Activated naive CD4-positive, alpha-beta T cell treated with anti-CD3 and anti-CD28 coated beads, Interleukin-2, amount 50 U/mL, for 72 hours (primary cell): ENCODE measurements around the gene CNMD. TPM values are rescaled to one million over a fixed set of nuclear protein-coding genes. Genes with fewer than 3 reads are reported as not detected.
"Not testable (repeated sequence)": the region's sequence is repeated elsewhere in the genome, so short reads cannot be mapped to it uniquely, and the experiment has no call there.

ENCODE experiments used
- ATAC-seq, 2 donors: fragments of 150-1000 bp; cut with Tn5 transposase; 2 replicates each; pipeline ENCODE4 v1.10.0; 2021; ENCODE audit warnings: mild to moderate bottlenecking in 2 of 2, moderate library complexity in 2 of 2
- DNase-seq, 2 donors: peaks; one replicate each; pipeline ENCODE4 v3.0.0; 2021 to 2022; ENCODE audit warnings: low spot score in 2 of 2
- H3K27ac Mint-ChIP-seq, 2 donors: one replicate each; pipeline ENCODE4 v1.8.0; 2022; ENCODE audit warnings: mild to moderate bottlenecking in 2 of 2, mixed read lengths in 2 of 2
- H3K36me3 Mint-ChIP-seq, 2 donors: one replicate each; pipeline ENCODE4 v1.8.0; 2022; ENCODE audit warnings: mixed read lengths in 2 of 2
- H3K9me3 Mint-ChIP-seq, 2 donors: one replicate each; pipeline ENCODE4 v1.8.0; 2022; ENCODE audit warnings: mixed read lengths in 2 of 2
- total RNA-seq, 2 donors: library from RNA; stranded (reverse); gene quantifications; one replicate each; pipeline ENCODE4 v1.2.3, GENCODE V29; 2022

Gene CNMD
- total RNA-seq, 2 donors from 2014 or later = not detected

GRCh38 chr13:52720904-52721303 is 18.7 kb downstream of the CNMD start:
- not testable (repeated sequence) for ATAC-seq, H3K27ac Mint-ChIP-seq, DNase-seq
- Mint-ChIP-seq H3K9me3 (peaks cover 17 to 27% of the 10 kb centered on the region in 2 donors), H3K36me3 (peaks cover 10 to 36% of the 10 kb centered on the region in 2 donors)

DNA sequence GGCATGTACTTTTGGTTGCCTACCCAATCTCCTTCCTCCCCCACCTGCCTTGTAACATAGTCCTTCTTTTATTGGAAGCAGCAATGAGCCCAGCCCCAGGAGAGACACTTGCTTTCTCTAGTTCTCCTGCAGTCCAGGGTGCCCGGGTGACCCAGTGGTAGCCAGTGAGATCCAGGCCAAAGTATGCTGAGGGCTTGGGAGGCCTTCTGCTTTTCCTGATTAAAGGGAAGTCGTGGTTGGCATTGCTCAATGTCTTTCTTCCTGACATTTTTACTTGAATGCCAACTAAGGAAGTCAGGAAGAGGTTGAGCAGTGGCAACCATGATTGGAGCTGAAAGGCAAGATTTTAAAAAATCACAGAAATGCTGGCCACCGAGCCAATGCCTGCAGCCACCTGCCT is 25.7 kb downstream of the CNMD start:
- H3K36me3 Mint-ChIP-seq = peaks cover 0 to 20% of the 10 kb centered on the region in 2 donors
- H3K9me3 Mint-ChIP-seq = peaks cover 14% of the 10 kb centered on the region in 2 donors
- no peak overlapping the region for H3K27ac Mint-ChIP-seq
- no peak for ATAC-seq
- no peak for DNase-seq

DNA sequence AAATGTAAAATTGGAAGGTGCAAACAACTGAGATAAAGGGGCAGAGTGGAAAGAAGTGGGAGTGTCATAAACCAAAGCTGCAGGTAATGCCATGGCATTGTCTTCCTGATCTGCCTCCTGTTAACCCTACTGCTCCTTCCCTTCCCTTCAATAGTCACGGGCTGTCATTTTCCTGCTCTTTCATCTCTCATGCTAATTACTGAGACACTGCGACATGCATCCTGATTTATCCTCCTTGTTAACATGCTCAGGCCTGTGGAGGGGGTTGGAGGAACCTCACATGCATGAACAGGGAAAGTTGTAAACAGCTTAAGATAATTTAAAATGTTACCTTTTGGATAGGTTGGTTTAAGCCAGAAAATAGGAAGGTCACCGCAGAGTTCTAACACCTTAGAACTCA is 27.2 kb downstream of the CNMD start:
- Mint-ChIP-seq H3K27ac (no peak overlapping the region), H3K9me3 (peaks cover 4 to 6% of the 10 kb centered on the region in 2 donors), H3K36me3 (peaks cover 0 to 8% of the 10 kb centered on the region in 2 donors)
- ATAC-seq = no peak
- DNase-seq = no peak

- Mint-ChIP-seq H3K9me3 (no peaks in the 10 kb centered on the region), H3K27ac (no peak overlapping the region), H3K36me3 (no peaks in the 10 kb centered on the region)
- ATAC-seq (no peak), DNase-seq (no peak)
Observed at GRCh38 chr13:52711286-52711685, 28.3 kb downstream of the CNMD start.

DNA sequence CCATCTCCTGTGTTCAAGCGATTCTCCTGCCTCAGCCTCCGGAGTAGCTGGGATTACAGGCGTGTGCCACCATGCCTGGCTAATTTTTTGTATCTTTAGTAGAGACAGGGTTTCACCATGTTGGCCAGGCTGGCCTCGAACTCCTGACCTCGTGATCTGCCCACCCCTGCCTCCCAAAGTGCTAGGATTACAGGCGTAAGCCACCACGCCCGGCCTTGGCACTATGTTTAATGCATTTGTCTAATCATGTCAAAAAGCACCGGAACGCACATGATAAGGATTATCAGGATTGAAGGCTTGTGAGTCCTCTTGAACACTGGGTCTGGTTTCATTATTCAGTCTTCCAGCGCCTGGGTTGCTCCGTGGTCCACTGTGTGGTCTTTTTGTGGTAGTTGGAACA is 31.4 kb downstream of the CNMD start:
- not testable (repeated sequence) for H3K9me3 Mint-ChIP-seq, DNase-seq, ATAC-seq, H3K36me3 Mint-ChIP-seq, H3K27ac Mint-ChIP-seq

- ATAC-seq (no peak), DNase-seq (no peak)
- Mint-ChIP-seq H3K9me3 (no peaks in the 10 kb centered on the region), H3K36me3 (no peaks in the 10 kb centered on the region), H3K27ac (no peak overlapping the region)
Observed at GRCh38 chr13:52707375-52707774, 32.2 kb downstream of the CNMD start.

DNA sequence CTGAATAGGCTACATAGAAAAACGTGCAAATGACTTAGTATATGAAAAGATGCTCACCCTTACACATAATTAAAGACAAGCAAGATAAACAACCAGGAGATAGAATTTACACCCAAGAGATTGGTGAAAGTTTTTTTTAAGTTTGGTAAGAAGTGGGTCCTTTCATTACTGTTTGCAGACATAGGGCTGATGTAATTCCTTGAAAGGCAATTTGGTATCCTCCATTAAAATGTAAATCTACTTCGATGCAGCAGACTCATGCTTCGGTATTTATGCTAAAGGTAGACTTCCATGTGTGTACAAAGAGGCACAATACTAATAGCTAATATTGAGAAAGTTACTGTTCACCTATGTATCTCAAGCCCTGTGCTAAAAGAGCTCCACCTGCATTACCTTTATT is 33.5 kb downstream of the CNMD start:
- no peaks in the 10 kb centered on the region for H3K9me3 Mint-ChIP-seq
- H3K36me3 Mint-ChIP-seq = no peaks in the 10 kb centered on the region
- ATAC-seq (no peak), DNase-seq (no peak)
- H3K27ac Mint-ChIP-seq = no peak overlapping the region

DNA sequence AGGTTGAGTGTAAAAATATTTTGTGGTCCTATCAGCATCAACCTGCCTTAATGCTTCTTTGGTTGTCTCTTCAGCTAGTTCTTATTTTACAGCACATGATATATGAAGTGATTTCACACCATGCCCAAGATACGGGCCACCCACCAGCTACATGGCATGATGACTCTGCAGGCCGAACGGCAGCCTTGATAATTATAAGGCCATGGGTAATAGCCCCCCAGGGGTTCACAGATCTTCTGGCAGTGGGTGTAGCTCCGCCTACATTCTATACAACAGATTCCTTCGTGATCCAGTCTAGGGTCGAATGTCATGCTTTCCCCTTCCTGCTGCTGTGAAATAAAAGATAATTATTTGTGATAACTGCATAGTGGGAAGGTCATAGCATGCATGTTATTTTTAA is 36.1 kb downstream of the CNMD start:
- no peaks in the 10 kb centered on the region for H3K36me3 Mint-ChIP-seq
- no peak for ATAC-seq
- no peak for DNase-seq
- no peak overlapping the region for H3K27ac Mint-ChIP-seq
- H3K9me3 Mint-ChIP-seq = no peaks in the 10 kb centered on the region

DNA sequence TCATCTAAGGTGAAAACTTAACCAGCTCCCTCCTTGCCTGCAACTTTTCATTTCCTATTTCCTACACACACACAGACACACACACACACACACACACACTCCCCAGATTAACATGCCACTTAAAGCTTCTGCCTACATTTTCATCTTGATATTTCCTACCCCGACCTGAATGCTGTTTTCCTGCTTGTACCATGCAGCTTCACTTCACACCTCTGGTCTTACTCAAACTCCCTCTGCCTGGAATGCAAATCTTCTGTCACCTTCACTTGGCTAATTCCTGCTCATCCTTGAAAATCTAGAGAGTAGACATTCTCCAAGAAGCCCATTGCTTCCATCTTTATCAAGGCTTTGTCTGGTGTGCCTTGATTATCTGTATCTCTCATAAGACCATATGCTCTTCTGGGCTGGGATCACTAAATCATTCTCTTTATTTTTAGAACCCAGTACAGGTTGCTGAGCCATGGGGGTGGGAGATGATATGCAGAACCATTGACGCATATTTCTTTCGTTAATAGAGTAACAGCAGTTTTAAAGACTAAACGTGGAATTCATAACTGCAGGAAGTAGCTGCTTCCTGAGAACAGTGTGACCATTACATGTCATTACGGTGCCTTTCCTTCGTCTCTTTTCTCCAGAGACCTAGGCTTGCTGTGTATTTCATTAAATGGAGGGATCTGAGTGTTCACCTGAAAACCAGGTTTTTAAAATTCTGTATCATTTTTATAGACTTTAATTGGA is 37.7 kb downstream of the CNMD start:
- DNase-seq (no peak), ATAC-seq (no peak)
- Mint-ChIP-seq H3K27ac (no peak overlapping the region), H3K9me3 (no peaks in the 10 kb centered on the region), H3K36me3 (no peaks in the 10 kb centered on the region)

- H3K9me3 Mint-ChIP-seq = no peaks in the 10 kb centered on the region
- DNase-seq (no peak), ATAC-seq (no peak)
- peak overlapping the region in 1 of 2 donors; percentile 9 for H3K27ac Mint-ChIP-seq
- no peaks in the 10 kb centered on the region for H3K36me3 Mint-ChIP-seq
Observed at GRCh38 chr13:52696566-52696965, 43.1 kb downstream of the CNMD start.

- Mint-ChIP-seq H3K36me3 (no peaks in the 10 kb centered on the region), H3K27ac (peak overlapping the region; percentile 9 to 86), H3K9me3 (no peaks in the 10 kb centered on the region)
- peak; percentile 95 to 98 for ATAC-seq
- peak in 1 of 2 donors; percentile 52 for DNase-seq
Observed at GRCh38 chr13:52695856-52696255, 43.8 kb downstream of the CNMD start.

- Mint-ChIP-seq H3K36me3 (peaks cover 14 to 21% of the 10 kb centered on the region in 2 donors), H3K9me3 (no peaks in the 10 kb centered on the region), H3K27ac (no peak overlapping the region)
- ATAC-seq = no peak
- DNase-seq = no peak
Observed at GRCh38 chr13:52686376-52686775, 53.2 kb downstream of the CNMD start.

- not testable (repeated sequence) for DNase-seq, H3K27ac Mint-ChIP-seq, ATAC-seq, H3K9me3 Mint-ChIP-seq
- H3K36me3 Mint-ChIP-seq = peaks cover 14 to 21% of the 10 kb centered on the region in 2 donors
Observed at GRCh38 chr13:52685806-52686205, 53.8 kb downstream of the CNMD start.

GRCh38 chr13:52677823-52678222 is 61.8 kb downstream of the CNMD start:
- no peaks in the 10 kb centered on the region for H3K9me3 Mint-ChIP-seq
- H3K27ac Mint-ChIP-seq = no peak overlapping the region
- no peak for DNase-seq
- H3K36me3 Mint-ChIP-seq = peaks cover 0 to 19% of the 10 kb centered on the region in 2 donors
- peak in 1 of 2 donors; percentile 20 for ATAC-seq

DNA sequence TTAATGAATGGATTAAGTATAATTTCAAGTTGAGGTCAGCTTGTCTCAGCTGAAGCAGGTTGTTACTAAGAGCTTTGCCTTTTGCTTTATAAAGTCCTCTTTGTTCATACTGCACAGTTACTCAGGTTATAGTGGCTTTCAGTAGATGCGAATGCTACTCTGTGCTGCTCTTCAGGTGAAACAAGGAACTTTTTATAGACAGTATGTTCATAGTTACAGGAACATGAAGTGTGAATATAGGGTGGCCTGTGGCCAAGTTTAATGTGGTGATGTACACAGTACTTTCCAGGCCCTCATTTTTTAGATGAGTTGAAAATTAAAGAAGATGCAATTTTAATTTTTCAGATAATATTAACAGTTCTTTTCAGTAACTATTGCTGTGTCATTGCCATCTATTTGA is 66.2 kb downstream of the CNMD start:
- ATAC-seq (no peak), DNase-seq (no peak)
- Mint-ChIP-seq H3K27ac (no peak overlapping the region), H3K9me3 (no peaks in the 10 kb centered on the region), H3K36me3 (peaks cover 0 to 10% of the 10 kb centered on the region in 2 donors)

- H3K36me3 Mint-ChIP-seq = peaks cover 8 to 9% of the 10 kb centered on the region in 2 donors
- DNase-seq (no peak), ATAC-seq (no peak)
- no peak overlapping the region for H3K27ac Mint-ChIP-seq
- no peaks in the 10 kb centered on the region for H3K9me3 Mint-ChIP-seq
Observed at GRCh38 chr13:52670726-52671125, 68.9 kb downstream of the CNMD start.

GRCh38 chr13:52669677-52670076 is 69.9 kb downstream of the CNMD start:
- no peak overlapping the region for H3K27ac Mint-ChIP-seq
- no peaks in the 10 kb centered on the region for H3K9me3 Mint-ChIP-seq
- no peak for DNase-seq
- ATAC-seq = no peak
- peaks cover 8 to 9% of the 10 kb centered on the region in 2 donors for H3K36me3 Mint-ChIP-seq

DNA sequence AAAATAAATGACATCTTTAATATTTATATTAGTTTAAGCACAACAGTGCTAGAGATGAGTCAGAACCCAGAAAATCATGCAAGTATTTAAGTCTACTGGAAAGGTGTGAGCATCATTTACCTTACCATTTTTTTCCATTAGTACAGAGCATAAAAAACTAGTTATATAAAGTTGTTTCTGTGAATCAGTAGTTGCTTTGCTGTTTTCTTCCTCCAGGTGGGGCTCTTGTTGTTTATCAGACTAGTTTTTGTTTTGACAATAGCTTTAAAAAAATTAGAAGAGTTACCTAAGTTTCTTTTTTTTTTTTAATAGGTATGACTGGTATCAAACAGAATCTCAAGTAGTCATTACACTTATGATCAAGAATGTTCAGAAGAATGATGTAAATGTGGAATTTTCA is 74.3 kb downstream of the CNMD start:
- ATAC-seq = peak in 1 of 2 donors; percentile 63

More for the DNA sequence above, 74.3 kb downstream of the CNMD start:
- H3K36me3 Mint-ChIP-seq = peaks cover 8 to 9% of the 10 kb centered on the region in 2 donors
- DNase-seq = no peak
- no peaks in the 10 kb centered on the region for H3K9me3 Mint-ChIP-seq
- peak overlapping the region in 1 of 2 donors; percentile 68 for H3K27ac Mint-ChIP-seq
